Kidney epithelial cell (primary cell): ENCODE results near the gene EPHA4. TPM values are rescaled to one million over a fixed set of nuclear protein-coding genes. Genes with fewer than 3 reads are reported as not detected.

ENCODE experiments used
- DNase-seq: peaks from one replicate; pipeline ENCODE4 v3.0.0-alpha.2; 2010; ENCODE audit warnings: low read depth
- H3K27me3 ChIP-seq: 2 replicates; pipeline ENCODE4 v1.6.0; 2011; ENCODE audit warnings: low read length; ENCODE audit not compliant: control insufficient read depth, insufficient read depth
- H3K36me3 ChIP-seq: 2 replicates; pipeline ENCODE4 v1.5.1; 2011; ENCODE audit warnings: low read length; ENCODE audit not compliant: control insufficient read depth, insufficient read depth
- H3K4me3 ChIP-seq: 2 replicates; pipeline ENCODE4 v1.5.1; 2011; ENCODE audit warnings: low read depth, mild to moderate bottlenecking, control low read depth, low read length
- CTCF ChIP-seq: IDR thresholded peaks from 2 replicates; pipeline ENCODE4 v1.5.1; 2011; ENCODE audit warnings: mild to moderate bottlenecking, moderate library complexity, low read length, control low read depth, inconsistent platforms; ENCODE audit not compliant: insufficient read depth, poor library complexity, severe bottlenecking
- total RNA-seq: library from RNA; depleted of rRNA; stranded (reverse); fragments of >200 nt; gene quantifications from 2 replicates; pipeline ENCODE4 v1.2.3, GENCODE V29; 2015

Gene EPHA4
- total RNA-seq = 6.5 and 6.6 TPM in 2 replicates

- H3K36me3 ChIP-seq = no peaks in the 10 kb centered on the region
- no peak for TF ChIP-seq CTCF
- H3K27me3 ChIP-seq = no peaks in the 10 kb centered on the region
- H3K4me3 ChIP-seq = peak within 1 kb of the TSS; percentile 84
- DNase-seq = no peak
Measured at GRCh38 chr2:221572219-221572820, at the start of gene EPHA4. Gene EPHA4 (minus strand): TSS chr2:221572304. CDS start chr2:221572248, 56 bp downstream.

GRCh38 chr2:221618007-221618406 is 45.9 kb upstream of the EPHA4 start:
- no peak for TF ChIP-seq CTCF
- no peaks in the 10 kb centered on the region for H3K36me3 ChIP-seq
- no peak for DNase-seq
- no peaks in the 10 kb centered on the region for H3K27me3 ChIP-seq
- H3K4me3 ChIP-seq = no peak overlapping the region

GRCh38 chr2:221616561-221616960 is 44.5 kb upstream of the EPHA4 start:
- TF ChIP-seq CTCF = no peak
- Histone ChIP-seq H3K27me3 (no peaks in the 10 kb centered on the region), H3K36me3 (no peaks in the 10 kb centered on the region), H3K4me3 (no peak overlapping the region)
- DNase-seq = no peak

- DNase-seq = no peak
- TF ChIP-seq CTCF = no peak
Measured at GRCh38 chr2:221614274-221614673, 42.2 kb upstream of the EPHA4 start.

GRCh38 chr2:221612800-221613199 is 40.7 kb upstream of the EPHA4 start:
- H3K27me3 ChIP-seq = no peaks in the 10 kb centered on the region
- TF ChIP-seq CTCF = no peak
- no peak overlapping the region for H3K4me3 ChIP-seq
- H3K36me3 ChIP-seq = no peaks in the 10 kb centered on the region
- DNase-seq = no peak

More at GRCh38 chr2:221614274-221614673, 42.2 kb upstream of the EPHA4 start:
- H3K27me3 ChIP-seq = no peaks in the 10 kb centered on the region
- H3K4me3 ChIP-seq = no peak overlapping the region
- no peaks in the 10 kb centered on the region for H3K36me3 ChIP-seq

GRCh38 chr2:221612161-221612560 is 40.1 kb upstream of the EPHA4 start:
- no peak for TF ChIP-seq CTCF
- DNase-seq = no peak
- no peaks in the 10 kb centered on the region for H3K27me3 ChIP-seq
- no peak overlapping the region for H3K4me3 ChIP-seq
- no peaks in the 10 kb centered on the region for H3K36me3 ChIP-seq
